COLO668 (cell line): ENCODE data around the gene CAMK1D.
"Not testable (repeated sequence)": the region's sequence is repeated elsewhere in the genome, so short reads cannot be mapped to it uniquely, and the experiment has no call there.

Source experiments
- DNase-seq: peaks from one replicate; lab custom pipeline; 2025; ENCODE audit not compliant: unreplicated experiment; lab: John Stamatoyannopoulos, UW

The CAMK1D gene

DNA sequence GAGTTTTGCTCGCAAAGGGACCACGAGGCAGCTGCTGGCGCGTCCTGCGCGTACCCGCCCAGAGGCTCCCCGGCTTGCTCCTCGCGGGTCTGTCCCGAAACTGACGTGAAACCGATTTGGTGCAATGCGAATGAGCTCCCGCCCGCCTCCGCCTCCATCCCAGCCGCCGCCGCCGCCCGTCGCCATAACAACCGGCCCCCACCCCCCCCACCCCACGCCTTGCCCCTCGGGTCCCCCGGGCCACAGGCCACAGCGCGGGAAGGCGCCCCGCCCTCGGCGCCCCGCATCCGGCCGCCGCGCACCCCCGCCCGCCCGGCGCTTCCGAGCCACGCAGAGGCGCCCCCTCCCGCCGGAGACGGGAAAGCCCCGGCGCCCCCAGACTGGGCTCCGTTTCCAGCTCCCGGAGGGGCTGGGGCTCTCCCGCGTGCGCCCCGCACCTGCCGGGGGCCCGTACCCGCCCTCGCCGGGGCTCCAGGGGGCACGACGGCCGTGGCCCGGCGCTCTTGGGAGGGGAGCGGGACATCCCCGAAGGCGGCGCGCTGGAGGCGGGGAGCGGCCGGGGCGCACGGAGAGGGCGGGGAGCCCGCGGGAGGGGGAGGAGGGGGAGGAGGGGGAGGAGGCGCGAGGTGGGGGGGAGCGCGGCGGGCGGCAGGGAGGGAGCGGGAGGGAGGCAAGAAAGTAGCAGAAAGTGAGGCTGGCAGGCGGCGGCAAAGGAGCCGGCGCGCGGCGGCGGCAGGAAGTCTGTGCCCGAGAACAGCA is at the start of gene CAMK1D:
Gene CAMK1D (plus strand): TSS at position 678 of the 759 bp plus-strand sequence.
- DNase-seq, result peak; percentile 81

DNA sequence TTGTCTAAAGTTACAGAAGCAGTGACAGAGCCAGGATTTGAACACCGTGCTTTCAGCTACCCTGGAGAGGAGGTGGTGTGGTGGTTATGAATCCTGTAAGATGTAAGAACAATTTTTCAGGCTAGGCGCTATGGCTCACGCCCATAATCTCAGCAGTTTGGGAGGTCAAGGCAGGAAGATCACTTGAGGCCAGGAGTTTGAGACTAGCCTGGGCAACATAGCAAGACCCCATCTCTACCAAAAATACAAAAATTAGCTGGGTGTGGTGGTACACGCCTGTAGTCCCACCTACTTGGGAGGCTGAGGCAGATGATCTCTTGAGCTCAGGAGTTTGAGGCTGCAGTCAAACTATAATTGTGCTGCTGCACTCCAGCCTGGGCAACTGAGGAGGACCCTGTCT is 48.3 kb upstream of the CAMK1D start:
- not testable (repeated sequence) for DNase-seq

- no peak for DNase-seq
These were observed 41.3 kb upstream of the CAMK1D start for GRCh38 chr10:12308057-12308456.

DNA sequence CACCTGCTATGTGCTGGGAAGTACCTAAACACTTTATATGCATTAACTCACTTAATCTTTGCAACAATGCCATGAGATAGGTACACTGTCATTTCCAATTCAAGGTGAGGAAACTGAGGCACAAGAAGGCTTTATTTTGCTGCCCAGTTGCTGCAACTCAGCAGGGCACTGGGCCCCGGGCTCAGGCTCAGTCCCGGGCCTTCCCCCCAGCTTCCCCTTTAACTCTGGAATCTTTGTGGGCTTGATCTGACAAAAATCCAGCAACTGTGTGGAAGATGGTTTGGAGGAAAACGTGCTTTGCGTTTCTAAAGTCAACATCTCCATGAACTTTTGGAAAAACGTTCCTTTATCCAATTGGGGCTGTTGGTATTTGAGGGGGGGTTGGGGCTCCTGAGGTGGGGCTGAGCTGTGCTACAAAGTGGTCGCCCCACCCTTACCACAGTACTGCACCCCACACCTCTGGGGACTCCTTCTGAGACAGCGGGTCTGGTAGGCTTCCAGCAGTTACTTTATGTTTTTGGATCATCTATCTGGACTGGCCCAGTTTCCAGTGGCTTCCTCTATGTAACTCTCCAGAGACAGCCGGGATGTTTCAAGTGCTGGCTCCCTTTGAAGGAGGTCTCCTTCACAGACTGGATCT is 40.5 kb upstream of the CAMK1D start:
- no peak for DNase-seq

- DNase-seq, result not testable (repeated sequence)
These were observed 39.6 kb upstream of the CAMK1D start for GRCh38 chr10:12309783-12310182.

DNA sequence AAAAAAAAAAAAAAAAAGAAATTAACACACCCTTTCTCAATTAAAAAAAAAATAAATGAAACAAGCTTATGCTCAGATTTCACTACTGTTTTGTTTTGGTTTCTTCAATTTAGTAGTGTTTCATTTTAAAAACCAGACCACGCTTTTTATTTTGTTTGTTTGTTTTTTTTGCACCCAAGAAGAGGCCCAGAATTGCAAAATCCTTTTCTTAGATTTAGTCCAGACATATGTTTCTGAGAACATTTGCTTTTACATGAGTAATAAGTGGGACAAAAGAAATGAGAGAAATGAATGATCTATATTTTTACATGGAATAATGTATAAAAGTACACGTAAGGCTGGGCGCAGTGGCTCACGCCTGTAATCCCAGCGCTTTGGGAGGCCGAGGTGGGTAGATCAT is 34.5 kb upstream of the CAMK1D start:
- DNase-seq, result no peak

DNA sequence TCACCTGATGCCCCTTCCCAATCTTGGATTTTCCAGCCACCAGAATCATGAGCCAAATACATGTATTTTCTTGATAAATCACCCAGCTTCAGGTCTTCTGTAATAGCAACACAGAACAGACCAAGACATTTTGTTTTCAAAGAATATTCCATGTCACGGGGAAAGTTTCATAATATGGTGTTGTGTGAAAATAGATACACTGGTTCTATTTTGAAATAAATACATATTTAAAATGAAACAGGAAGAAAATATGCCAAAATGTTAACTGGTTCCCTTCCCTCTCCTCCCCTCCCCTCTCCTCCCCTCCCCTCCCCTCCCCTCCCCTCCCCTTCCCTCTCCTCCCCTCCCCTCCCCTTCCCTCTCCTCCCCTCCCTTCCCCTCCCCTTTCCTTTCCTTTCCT is 30.3 kb upstream of the CAMK1D start:
- DNase-seq, result no peak

- no peak for DNase-seq
These were observed 28.5 kb upstream of the CAMK1D start for GRCh38 chr10:12320892-12321291.

DNA sequence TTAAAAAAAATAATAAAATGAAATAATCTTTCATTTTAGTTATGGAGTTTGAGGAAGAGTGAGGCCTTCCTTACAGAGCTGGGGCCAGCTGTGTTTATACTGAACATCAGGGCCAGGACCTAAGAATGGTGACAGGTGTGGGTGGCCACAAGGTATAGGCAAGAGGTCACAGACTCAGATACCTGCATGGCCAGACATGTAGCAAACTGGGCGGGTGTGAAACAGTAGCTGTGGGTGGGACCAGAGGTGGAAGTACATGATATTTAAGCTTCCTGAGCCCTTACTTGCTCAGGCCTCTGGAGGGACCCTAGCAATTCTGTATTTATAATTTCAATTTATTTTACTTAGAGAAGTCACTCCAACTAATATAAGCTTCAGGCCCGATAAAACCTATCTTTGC is 27.7 kb upstream of the CAMK1D start:
- no peak for DNase-seq

- no peak for DNase-seq
These were observed 26.7 kb upstream of the CAMK1D start for GRCh38 chr10:12322583-12323131.

DNA sequence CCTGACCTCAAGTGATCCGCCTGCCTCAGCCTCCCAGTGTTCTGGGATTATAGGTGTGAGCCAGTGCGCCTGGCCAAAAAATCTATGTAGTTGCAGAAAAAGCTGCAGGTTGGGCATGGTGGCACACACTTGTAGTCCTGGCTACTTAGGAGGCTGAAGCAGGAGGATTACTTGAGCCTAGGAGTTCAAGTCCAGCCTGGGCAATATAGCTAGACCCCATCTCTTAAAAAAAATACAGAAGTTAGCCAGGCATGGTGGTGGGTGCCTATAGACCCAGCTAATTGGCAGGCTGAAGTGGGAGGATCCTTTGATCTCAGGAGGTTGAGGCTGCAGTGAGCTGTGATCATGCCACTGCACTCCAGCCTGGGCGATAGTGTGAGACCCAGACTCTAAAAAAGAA is 24.8 kb upstream of the CAMK1D start:
- no peak for DNase-seq

DNA sequence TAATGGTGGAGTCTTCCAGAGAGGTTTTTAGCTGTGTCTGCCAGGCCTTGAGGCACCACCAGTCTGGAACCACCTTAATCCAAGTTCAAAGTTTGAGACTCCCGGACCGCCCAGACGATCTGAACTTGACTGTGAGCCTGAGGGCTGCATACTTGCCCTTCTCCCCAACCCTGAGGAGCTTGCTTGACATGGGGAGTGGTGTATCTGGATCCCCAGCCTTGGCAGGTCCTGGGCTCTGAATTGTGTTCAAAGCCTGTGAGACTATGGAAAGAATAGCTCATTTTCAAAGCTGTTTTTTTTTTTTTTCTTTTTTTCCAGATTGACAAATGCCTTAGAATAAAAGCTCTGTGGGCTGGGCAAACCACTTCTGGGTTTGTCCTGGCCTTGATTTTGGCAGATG is 22.3 kb upstream of the CAMK1D start:
- no peak for DNase-seq

DNA sequence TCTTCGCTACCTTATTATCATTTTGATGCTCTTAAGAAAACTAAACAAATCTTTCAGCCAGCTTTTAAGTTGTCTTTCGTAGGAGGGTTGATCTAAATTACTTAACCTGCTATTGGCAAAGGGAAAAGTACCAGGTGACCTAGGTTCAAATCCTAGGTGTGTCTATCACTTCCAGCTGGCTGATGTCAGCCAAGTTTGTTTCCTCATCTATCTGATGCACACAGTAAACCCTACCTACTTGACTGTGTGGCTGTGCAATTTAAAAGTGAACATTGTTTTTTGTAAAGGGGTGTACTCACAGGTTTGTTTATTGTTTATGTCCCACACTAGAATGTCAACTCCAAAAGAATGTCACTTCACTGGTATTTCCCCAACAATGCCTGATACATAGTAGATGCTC is 21.9 kb upstream of the CAMK1D start:
- no peak for DNase-seq

- DNase-seq, result not testable (repeated sequence)
These were observed 21.0 kb upstream of the CAMK1D start for GRCh38 chr10:12328312-12328711.

- DNase-seq, result no peak
These were observed 16.6 kb upstream of the CAMK1D start for GRCh38 chr10:12332572-12333379.

- DNase-seq, result peak; percentile 67
These were observed 15.8 kb upstream of the CAMK1D start for GRCh38 chr10:12333380-12334185.

DNA sequence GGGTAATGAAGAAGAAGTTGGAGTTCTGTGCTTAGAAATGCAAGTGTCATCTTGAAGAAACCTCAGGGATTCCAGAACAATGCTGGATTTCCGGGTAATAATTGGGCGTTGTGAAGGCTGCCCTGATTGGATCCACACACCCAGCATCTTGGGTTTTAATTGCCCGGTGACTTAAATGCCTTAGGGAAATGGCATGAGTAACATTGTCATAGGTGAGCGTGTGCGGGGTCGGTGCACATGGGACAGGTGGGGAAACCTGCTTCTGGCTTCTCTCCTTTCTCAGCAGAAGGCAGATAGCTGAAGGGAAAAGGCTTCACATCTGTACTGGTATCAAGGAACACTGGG is 15.2 kb upstream of the CAMK1D start:
- no peak for DNase-seq

- DNase-seq, result not testable (repeated sequence)
These were observed 14.2 kb upstream of the CAMK1D start for GRCh38 chr10:12335169-12335568.

DNA sequence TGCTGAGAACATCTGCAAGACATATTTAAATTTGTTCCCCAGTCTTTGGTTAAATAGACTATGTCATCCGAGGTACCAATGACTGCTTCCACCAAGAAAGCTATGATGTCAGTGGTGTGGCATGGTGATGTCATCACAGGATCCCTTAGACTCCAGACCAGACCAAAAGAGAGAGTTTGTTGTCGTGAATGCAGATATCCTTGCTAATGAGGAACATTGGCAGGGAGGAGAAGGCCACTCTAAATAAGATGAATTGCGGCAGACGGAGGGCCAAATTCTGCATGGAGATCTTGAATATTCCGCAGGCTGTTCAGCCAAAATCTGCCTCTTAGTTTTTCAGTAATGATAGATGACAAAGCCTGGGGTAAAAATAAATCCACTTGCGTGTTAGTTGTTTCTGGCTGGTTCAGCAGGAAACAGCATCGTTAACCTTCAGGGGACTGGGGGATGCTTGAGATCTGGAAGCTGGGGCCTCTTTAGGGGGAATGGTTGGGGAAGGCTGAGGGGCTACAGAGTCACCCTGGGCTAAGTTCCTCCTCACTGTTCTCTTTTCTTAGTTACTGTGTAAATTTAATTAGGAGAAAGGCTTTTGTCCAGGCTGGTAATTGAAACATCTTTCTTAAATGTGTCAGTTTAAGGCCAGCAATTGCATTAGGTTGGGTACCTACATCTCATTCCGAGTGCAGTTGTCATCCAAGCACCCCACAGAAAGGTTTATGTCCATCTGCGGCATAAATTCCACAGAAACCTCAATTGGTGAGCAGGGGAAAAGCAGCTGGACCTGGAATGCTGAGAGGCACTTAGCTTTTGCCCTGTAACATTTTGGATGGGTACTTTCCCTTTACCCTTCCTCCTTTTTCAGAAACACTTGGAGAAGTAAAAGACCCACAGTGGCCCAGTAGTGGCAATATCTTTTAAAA is 11.6 kb upstream of the CAMK1D start:
- no peak for DNase-seq

DNA sequence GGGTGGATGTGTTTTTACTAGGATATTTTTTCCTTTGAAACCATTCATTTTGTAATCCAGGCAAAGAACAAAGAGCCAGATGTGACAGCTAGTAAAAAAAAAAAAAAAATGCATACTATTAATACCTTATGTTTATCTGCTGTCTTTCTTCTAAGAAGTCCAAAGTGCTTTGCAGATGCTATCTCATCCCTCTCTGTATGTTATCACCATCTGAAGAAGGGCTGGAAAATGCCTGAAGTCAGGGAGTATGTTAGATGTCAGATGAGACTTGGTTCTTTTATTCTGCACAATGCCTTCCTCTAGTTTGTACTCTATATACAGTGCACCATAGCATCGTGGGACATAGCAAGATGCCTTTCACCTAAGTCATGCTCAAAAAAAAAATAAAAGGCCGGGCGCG is 10.4 kb upstream of the CAMK1D start:
- no peak for DNase-seq
